SHP77 (cell line): ENCODE measurements around the gene BRME1.
A peak's percentile ranks its signal among the peaks of the same experiment; 100 is the strongest.

Experiments
- DNase-seq, 2 experiments: peaks; one replicate each; lab custom pipeline; 2025; lab: John Stamatoyannopoulos, UW

The BRME1 gene

DNA sequence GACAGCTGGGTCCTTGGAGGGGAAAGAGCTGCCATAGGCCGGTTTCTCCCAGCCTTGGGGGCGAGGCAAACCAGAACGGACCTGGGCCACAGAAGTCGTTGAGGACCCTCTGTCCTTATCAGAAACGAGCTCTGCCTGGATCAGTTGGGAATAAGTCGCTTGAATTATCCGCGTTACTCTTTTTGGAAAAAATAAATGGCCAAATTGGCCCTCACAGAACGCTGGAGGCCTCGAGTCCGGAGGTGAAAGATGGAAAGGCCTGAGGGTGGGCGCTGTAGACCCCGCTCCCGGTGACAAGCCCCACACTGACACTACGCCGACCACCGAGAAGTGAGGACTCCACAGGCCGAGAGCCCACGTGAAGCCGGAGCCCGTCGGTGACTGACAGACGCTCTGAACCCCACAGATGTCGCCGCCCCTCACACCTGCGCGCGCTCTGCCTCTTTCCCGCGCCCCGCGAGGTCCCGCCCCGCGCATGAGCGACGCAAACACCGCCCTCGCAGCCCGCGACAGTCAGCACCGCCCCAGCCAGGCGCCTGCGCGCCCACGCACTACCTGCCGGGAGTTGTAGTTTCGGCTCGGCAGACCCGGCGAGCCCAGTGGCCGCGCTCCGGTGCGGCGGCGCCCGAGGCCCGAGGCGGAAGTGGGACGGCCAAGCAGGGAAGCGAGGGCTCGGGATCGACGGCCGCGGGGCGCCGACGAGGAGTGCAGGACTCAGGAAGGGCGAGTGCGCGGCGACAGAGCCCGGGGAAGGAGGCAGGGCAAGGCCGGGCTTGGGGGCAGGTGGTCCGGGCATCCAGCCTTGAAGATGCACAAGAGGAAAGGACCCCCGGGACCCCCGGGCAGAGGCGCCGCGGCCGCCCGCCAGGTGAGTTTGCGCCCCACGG is at the start of gene BRME1, which contains the start of gene CC2D1A:
Gene BRME1 (minus strand): TSS at position 484 of the 887 bp plus-strand sequence. CDS start 1,225 bp downstream, outside the sequence.
Gene CC2D1A (plus strand): TSS at position 568 of the 887 bp plus-strand sequence. CDS start 241 bp downstream, at position 809.
- DNase-seq, result peak; percentile 85 to 91

DNA sequence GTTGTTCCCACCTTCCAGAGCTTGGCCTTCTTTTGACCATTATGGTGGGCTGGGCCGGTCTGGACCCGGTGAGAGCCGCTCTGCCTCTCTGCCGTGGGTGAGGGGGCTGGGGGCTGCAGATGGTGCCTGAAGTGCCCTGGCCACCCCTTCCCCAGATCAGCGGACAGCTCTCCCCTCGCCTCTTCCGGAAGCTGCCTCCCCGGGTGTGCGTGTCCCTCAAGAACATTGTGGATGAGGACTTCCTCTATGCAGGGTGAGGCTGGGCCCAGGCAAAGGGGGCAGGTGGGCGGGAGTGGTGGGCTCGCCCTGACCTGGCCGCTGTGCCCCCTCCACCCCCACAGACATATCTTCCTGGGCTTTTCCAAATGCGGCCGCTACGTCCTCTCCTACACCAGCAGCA is 48.3 kb upstream of the BRME1 start:
- no peak for DNase-seq

- DNase-seq, result no peak
Measured at GRCh38 chr19:13952931-13953531, 47.1 kb upstream of the BRME1 start.

DNA sequence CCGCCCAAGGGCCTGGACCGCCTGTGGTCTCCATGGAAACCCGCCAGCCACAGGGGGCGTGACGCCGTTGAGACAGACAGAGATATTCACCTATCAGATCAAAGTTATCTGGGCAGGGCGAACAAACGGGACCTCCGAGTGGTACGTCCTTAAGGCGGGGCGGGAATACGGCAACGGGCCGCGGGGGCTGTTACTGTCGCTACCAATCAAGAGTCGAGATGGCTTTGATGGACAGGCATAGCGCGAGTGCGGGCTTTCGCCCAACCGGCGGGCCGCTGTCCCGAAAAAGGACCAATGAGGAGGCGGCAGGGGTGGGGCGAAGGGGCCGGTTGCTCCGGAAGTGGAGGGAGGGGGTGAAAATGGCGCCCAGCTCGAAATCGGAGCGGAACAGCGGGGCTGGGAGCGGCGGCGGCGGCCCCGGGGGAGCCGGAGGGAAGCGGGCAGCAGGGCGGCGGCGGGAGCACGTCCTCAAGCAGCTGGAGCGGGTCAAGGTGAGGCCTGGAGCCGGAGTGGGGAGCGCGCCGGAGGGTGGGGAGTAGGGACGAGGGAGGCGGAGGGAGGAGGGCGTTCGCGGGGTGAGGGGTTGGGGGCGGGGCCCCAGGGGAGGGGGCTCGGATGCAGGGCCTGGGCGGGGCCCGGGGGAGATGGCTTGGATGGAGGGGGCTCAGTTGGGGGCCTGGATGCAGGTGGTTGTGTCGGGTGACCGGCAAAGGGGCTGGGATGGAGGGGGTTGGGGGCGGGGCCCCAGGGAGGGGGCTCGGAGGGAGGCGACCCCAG is 46.4 kb upstream of the BRME1 start, which contains the start of gene DCAF15:
Gene DCAF15 (plus strand): TSS at position 356 of the 777 bp plus-strand sequence. CDS start 4 bp downstream, at position 360.
- peak; percentile 99 for DNase-seq

DNA sequence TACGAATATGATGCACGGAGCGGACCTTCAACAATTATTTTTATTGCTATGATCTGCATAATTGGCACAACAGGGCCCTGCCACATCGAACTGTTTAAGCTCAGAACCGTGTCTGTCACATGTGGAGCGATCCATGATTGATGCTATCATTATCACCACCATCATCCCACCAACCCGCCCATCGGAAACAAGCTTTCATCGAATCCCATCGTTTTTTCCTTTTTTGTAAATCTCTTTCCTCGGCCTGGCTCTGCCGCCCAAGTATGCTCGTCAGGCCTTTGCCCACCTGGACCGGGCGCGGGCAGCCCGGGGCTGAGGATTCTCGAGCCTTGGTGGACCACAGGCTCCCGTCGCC is 45.9 kb upstream of the BRME1 start:
- DNase-seq, result no peak

DNA sequence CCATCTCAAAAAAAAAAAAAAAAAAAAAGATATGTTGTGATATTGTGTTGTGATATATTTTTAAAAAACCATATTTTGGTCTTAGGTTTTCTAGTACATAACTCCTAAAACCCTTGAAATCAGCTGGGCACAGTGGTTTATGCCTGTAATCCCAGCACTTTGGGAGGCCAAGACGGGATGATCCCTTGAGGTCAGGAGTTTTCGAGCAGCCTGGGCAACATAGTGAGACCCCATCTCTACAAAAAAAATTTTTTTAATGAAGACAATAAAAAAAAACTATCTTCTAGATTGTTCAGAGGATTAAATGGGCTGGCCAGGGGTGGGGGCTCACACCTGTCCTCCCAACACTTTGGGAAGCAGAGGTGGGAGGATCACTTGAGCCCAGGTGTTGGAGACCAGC is 45.1 kb upstream of the BRME1 start:
- no peak for DNase-seq

DNA sequence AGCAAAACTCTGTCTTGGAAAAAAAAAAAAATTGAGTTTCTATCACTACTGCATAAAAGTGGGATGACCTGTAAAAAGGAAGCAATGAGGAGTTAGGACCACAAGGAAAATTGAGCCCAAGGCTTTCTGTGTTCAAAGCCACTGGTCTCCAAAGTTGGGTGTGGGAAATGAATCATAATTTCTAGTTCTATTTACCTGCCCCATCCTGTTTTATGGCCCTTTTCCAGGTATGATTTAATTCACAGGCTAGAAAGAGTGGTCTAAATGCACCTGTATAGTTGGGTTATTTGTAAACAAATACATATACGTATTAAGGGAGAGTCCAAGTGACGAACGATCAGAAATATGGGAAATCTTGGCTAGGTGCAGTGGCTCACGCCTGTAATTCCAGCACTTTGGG is 40.5 kb upstream of the BRME1 start:
- DNase-seq, result no peak

DNA sequence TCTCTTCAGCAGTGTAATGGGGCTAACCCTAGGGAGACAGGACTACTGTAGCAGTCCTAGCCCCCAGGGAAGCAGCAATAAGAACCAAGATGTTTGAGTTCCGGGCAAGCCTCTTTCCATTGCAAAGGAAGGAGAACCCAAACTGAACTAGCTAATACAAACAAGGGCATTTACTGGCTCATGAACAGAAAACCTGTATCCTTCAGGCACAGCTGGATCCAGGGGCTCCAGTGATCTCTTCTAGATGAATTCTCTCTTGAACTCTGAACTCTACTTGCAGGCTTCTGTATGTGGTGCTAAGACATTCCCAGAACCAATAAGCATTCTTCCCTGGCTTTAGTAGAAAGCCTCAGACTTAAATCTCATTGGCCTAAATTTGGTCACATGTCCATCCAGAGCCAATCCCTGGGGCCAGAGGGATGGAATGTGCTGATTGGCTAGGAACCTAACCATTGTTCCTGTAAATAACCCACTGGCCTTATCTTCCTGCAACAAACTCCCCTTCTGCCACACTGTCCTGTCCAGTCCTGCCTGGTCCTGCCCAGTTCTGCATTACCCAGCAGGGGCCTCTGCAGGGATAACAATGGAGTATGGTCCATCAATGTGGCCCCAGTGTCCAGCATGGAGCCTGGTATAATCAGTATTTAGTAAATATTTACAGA is 36.2 kb upstream of the BRME1 start:
- DNase-seq, result no peak

DNA sequence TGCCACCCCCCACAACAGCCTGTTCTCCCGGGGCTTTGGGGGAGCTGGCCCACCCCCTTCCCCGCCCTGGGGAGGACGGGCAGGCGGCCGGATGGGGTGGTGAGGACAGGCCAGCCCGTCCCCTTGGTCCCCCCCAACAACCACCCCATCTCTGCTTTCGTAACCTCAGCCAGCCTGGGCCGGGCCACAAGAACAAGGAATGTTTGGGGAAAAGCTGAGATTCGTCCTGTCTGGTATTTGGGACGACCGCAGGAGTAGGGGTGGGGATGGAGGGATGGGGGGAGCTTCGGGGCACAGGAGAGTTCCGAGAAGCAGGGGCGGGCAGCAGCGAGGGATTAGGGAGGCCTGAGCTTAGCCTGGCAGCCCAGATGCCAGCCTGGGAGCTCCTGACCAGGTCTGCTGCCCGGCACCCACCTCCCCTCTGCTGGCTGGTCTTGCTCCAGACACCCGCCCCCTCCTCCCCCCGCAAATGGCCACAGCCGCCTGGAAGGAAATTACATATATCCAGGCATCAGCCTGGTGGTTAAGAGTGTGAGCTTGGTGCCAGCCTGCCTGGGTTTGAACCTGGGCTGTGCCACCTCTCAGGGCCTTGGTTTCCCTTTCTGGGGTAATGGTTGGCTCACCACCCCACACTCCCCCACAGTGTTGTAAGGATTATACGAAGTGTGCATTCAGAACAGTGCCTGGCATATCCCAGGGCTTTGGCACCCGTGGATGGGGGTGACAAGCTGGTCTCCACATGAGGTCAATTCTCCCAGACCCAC is 32.6 kb upstream of the BRME1 start, which contains the start of gene PODNL1:
Gene PODNL1 (minus strand): TSS at position 117 of the 764 bp plus-strand sequence. CDS start 236 bp downstream, outside the sequence.
- DNase-seq, result no peak

GRCh38 chr19:13937479-13938300 is 31.8 kb upstream of the BRME1 start:
- DNase-seq, result no peak

DNA sequence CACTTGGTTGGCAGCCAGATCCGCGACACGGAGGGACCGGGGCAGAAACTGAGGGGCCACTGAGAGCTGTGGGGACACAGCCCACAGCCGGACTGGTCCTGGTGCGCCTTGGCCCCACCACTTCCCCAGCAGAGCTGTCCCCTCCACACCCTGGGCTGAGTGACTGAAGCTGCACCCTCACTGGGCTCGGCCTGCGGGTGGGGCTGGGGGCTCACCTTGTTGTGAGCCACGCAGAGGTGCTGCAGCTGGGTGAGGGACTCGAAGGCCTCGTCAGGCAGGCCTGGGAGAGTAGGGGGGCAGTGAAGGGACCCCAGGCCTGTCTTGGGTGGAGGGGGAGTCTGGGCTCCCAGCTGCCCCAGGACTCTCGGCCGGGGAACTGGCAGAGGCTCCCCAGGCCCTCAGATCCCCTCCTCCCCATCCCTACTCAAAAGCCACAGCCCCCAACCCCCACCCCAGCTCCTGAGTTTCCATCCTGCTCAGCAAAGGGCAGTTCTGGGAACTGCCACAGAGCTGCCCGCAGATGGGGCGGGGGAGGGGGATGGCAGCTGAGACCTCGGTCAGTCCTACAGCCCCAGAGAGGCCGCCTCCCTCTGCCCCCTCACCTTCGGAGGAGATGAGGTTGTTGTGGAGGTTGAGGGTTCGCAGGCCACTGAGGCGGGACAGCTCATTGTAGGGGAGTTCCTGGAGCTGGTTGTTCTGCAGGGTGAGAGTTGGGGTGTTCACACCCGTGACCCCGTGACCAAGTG is 30.0 kb upstream of the BRME1 start:
- DNase-seq, result no peak

DNA sequence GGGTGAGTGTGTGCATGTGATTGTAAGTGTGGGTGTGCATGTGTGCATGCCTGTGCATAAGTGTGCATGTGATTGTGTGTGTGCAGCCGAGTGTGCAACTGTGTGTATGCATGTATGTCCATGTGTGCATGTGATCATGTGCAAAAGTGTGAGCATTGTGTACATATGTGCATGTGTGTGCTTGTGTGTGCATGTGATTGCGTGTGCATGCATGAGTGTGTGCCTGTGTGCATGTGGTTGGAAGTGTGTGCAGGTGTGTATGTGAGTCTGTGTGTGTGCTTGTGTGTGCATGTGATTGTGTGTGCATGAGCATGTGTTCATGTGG is 28.8 kb upstream of the BRME1 start:
- DNase-seq, result no peak

DNA sequence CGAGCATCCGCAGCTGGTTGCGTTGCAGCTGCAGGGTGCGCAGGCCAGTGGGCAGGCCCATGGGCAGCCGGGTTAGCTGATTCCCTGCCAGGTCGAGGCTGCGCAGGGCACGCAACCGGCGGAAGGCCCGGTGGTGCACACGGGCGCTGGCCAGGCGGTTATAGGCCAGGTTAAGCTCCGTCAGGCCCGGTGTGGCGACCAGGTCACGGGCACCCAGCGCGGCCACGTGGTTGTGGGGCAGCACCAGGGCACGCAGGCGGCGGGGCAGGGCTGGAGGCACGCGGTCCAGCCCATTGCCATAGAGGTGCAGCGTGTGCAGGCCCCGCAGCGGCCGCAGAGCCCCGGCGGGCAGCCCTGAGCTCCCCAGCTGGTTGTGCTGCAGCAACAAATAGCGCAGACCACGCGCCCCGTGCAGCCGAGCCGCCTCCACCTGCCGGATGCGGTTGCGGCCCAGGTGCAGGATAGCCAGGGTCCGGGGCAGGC is 27.0 kb upstream of the BRME1 start:
- peak; percentile 28 to 61 for DNase-seq

DNA sequence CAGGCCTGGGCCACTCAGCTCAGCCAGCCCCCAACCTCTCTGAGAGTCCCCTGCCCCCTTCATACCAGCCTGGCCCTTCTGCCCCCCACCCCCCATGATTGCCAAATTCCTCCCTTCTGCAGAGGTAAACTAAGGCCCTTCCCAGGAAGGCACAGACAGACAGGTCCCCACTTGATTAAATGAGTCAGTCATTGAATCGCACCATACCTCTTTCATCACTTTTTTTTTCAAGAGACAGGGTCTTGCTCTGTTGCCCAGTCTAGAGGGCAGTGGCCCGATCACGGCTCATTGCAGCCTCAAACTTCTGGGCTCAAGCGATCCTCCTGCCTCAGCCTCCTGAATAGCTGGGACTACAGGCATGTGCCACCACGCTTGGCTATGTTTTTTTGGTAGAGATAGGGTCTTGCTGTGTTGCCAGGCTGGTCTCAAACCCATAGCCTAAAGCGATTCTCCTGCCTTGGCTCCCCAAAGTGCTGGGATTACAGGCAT is 26.3 kb upstream of the BRME1 start:
- DNase-seq, result no peak

DNA sequence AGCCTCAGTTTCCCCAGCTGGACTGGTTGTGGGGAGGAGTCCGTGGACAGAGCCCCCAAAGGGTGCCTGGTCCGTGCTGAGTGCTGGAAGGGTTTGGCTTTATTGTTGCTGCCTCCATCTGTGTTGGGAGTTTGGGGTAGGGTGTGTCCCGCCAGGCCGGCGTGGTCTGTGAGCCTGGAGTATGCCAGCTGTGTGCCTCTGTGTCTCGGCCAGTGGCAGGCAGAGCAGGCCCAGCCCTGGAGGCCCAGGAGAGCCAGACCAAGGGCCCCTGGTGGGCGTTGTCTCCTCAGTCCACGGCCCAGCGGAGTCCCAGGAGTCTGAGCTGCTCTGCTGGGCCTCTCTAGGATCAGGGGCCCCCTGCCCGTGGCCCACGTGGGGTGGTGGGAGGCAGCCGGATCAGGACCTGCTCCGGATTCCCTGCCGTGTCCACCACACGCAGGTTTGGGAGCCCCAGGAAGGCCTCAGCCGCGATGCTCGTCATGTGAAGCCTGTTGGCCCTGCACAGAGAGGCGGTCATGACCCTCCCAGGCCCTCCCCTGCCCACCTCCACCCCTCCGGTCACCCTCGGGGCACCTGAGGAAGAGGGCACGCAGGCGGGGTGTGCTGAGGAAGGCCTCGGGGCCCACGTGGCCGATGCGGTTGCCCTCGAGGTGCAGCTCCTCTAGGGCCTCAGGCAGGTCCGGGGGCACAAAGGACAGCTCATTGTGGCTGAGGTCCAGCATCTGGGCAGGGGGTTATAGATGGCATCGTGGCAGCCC is 25.7 kb upstream of the BRME1 start:
- no peak for DNase-seq

DNA sequence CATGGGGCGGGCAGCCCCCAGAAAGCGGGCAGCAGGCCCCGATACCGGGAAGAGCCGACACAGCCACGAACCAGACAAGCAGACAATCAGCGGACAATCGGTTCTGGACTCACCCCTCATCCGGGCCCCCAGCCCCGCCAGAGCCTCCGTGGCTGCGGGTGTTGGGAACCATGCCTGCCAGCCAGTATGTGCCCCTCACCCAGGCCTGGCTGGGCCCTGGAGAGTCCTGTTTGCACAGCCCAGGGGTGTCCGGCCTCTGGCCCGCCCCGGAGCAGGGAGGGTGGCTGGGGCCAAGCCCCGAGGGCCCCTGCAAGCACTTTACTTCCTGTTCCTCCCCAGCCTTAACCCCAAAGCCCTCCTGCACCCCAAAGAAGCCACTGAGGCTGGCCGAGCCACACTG is 24.5 kb upstream of the BRME1 start:
- DNase-seq, result no peak

DNA sequence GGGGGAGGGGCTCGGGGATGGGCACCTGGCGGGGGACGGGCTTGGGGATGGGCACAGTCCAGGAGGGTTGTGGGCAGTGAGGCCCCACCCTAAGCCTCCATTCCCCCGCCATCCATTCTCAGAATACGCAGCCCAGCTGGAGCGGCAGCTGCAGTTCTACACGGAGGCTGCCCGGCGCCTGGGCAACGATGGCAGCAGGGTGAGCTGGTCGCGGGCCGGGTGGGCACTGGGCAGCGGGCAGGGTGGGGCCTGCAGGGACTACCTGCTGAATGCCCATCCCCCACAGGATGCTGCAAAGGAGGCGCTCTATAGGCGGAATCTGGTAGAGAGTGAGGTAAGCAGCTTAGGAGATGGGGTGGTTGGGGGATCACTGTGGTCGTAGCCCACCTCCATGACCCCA is 24.0 kb upstream of the BRME1 start:
- no peak for DNase-seq

DNA sequence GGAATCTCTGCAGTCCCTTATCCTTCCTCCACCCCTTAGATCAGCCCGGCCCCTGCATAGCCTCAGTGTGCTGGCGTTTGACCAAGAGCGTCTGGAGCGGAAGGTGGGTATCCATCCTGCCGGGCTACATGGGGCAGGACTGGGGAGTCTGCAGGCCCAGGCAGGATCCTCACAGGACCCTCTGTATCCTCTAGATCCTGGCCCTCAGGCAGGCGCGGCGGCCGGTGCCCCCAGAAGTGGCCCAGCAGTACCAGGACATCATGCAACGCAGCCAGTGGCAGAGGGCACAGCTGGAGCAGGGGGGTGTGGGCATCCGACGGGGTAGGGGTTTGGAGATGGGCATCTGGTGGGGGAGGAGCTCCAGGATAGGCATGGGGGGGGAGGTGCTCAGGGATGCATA is 23.4 kb upstream of the BRME1 start:
- DNase-seq, result no peak
